ENCODE measurements around the gene OTX1.

DNA sequence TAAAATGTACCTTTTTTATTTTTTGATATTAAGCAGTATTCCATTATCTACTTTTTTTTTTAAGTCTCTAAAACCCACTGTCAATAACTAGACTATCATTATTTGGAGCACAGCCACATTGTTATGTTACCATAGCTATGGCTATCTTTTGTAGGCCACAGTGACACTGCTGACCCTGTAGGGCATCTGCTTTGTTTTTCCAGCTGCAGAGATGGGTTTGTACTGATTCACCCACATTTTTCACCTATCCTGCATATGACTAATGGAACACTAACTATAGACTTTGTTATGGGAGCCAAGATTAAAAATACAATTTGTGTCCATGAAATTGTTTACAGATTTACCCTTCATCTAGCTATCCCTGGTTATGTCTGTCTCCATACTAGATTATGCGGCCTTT lies 21.6 kb upstream of the OTX1 start:
- TF ChIP-seq, protein P1, sequence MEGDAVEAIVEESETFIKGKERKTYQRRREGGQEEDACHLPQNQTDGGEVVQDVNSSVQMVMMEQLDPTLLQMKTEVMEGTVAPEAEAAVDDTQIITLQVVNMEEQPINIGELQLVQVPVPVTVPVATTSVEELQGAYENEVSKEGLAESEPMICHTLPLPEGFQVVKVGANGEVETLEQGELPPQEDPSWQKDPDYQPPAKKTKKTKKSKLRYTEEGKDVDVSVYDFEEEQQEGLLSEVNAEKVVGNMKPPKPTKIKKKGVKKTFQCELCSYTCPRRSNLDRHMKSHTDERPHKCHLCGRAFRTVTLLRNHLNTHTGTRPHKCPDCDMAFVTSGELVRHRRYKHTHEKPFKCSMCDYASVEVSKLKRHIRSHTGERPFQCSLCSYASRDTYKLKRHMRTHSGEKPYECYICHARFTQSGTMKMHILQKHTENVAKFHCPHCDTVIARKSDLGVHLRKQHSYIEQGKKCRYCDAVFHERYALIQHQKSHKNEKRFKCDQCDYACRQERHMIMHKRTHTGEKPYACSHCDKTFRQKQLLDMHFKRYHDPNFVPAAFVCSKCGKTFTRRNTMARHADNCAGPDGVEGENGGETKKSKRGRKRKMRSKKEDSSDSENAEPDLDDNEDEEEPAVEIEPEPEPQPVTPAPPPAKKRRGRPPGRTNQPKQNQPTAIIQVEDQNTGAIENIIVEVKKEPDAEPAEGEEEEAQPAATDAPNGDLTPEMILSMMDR (conservative IDR thresholded peaks at IDR 0.05 in 1 of 2, IDR thresholded peaks at IDR 0.05 in 1 of 2; ENCODE audit: low read depth in 1 of 2, low read length in 2 of 2), result no peak
- TF ChIP-seq EZH2 (IDR thresholded peaks at IDR 0.05; ENCODE audit: low read length, missing control alignments), result no peak

Data from fibroblast of lung (primary cell).